Measurements from ENCODE around the gene HMCN1.

Gene HMCN1

GRCh38 chr1:185912504-185912903 lies 178.3 kb downstream of the HMCN1 start:
- no peak for DNase-seq (ENCODE audit: low spot score)

- DNase-seq (ENCODE audit: low spot score): no peak
Measured at GRCh38 chr1:185914089-185914488, 179.9 kb downstream of the HMCN1 start.

- DNase-seq (ENCODE audit: low spot score): no peak
Measured at GRCh38 chr1:185916861-185917260, 182.7 kb downstream of the HMCN1 start.

- no peak for DNase-seq (ENCODE audit: low spot score)
Measured at GRCh38 chr1:185917646-185918045, 183.5 kb downstream of the HMCN1 start.

- no peak for DNase-seq (ENCODE audit: low spot score)
Measured at GRCh38 chr1:185920602-185921001, 186.4 kb downstream of the HMCN1 start.

GRCh38 chr1:185921636-185922035 lies 187.4 kb downstream of the HMCN1 start:
- DNase-seq (ENCODE audit: low spot score): no peak

GRCh38 chr1:185926588-185926987 lies 192.4 kb downstream of the HMCN1 start:
- DNase-seq (ENCODE audit: low spot score): no peak

- no peak for DNase-seq (ENCODE audit: low spot score)
Measured at GRCh38 chr1:185929776-185930175, 195.6 kb downstream of the HMCN1 start.

GRCh38 chr1:185931438-185931837 lies 197.2 kb downstream of the HMCN1 start:
- DNase-seq (ENCODE audit: low spot score): no peak

GRCh38 chr1:185933580-185933979 lies 199.4 kb downstream of the HMCN1 start:
- DNase-seq (ENCODE audit: low spot score): no peak

GRCh38 chr1:185934476-185935189 lies 200.4 kb downstream of the HMCN1 start:
- no peak for DNase-seq (ENCODE audit: low spot score)

GRCh38 chr1:185935360-185935759 lies 201.2 kb downstream of the HMCN1 start:
- no peak for DNase-seq (ENCODE audit: low spot score)

- DNase-seq (ENCODE audit: low spot score): no peak
Measured at GRCh38 chr1:185936641-185937040, 202.4 kb downstream of the HMCN1 start.

GRCh38 chr1:185938396-185938795 lies 204.2 kb downstream of the HMCN1 start:
- DNase-seq (ENCODE audit: low spot score): no peak

- no peak for DNase-seq (ENCODE audit: low spot score)
Measured at GRCh38 chr1:185939142-185939541, 205.0 kb downstream of the HMCN1 start.

- no peak for DNase-seq (ENCODE audit: low spot score)
Measured at GRCh38 chr1:185942961-185943360, 208.8 kb downstream of the HMCN1 start.

GRCh38 chr1:185956881-185957280 lies 222.7 kb downstream of the HMCN1 start:
- DNase-seq (ENCODE audit: low spot score): no peak

- DNase-seq (ENCODE audit: low spot score): no peak
Measured at GRCh38 chr1:185957441-185958363, 223.5 kb downstream of the HMCN1 start.

GRCh38 chr1:185960422-185961321 lies 226.5 kb downstream of the HMCN1 start:
- DNase-seq (ENCODE audit: low spot score): no peak

GRCh38 chr1:185961664-185962063 lies 227.5 kb downstream of the HMCN1 start:
- no peak for DNase-seq (ENCODE audit: low spot score)

GRCh38 chr1:185964946-185965345 lies 230.8 kb downstream of the HMCN1 start:
- DNase-seq (ENCODE audit: low spot score): no peak

- no peak for DNase-seq (ENCODE audit: low spot score)
Measured at GRCh38 chr1:185965870-185966269, 231.7 kb downstream of the HMCN1 start.

All from globus pallidus (tissue), 1 donor.